Aorta (tissue), 5 donors: ENCODE data around the gene AMZ1. TPM values are rescaled to one million over a fixed set of nuclear protein-coding genes. Genes with fewer than 3 reads are reported as not detected.

Experiments used
- ATAC-seq: fragments of 200-7000 bp; cut with Tn5 transposase; one replicate; pipeline ENCODE4 v1.9.1; 2022; ENCODE audit warnings: moderate library complexity; ENCODE audit not compliant: low FRiP score
- DNase-seq, 2 donors: peaks; one replicate each; pipeline ENCODE4 v3.0.0-alpha.2; 2020
- H3K27ac ChIP-seq, 2 donors: one replicate each; pipeline ENCODE4 v1.5.1; 2013; ENCODE audit warnings: low read length in 2 of 2, mild to moderate bottlenecking in 2 of 2, moderate library complexity in 2 of 2, control low read depth in 1 of 2, inconsistent platforms in 1 of 2, low read depth in 1 of 2
- H3K27me3 ChIP-seq, 2 donors: one replicate each; pipeline ENCODE4 v1.6.1; 2013; ENCODE audit warnings: control low read depth in 1 of 2, low read length in 1 of 2, mild to moderate bottlenecking in 1 of 2, moderate library complexity in 1 of 2; ENCODE audit not compliant: insufficient read depth in 2 of 2, control insufficient read depth in 1 of 2
- H3K36me3 ChIP-seq, 2 donors: one replicate each; pipeline ENCODE4 v1.6.1; 2013; ENCODE audit warnings: control low read depth in 1 of 2, low read length in 1 of 2, mild to moderate bottlenecking in 1 of 2; ENCODE audit not compliant: insufficient read depth in 2 of 2, control insufficient read depth in 1 of 2
- H3K4me1 ChIP-seq, 2 donors: one replicate each; pipeline ENCODE4 v1.6.1; 2013; ENCODE audit warnings: low read length in 2 of 2, control low read depth in 1 of 2, mild to moderate bottlenecking in 1 of 2, moderate library complexity in 1 of 2; ENCODE audit not compliant: insufficient read depth in 2 of 2, control insufficient read depth in 1 of 2
- H3K4me3 ChIP-seq, 2 donors: one replicate each; pipeline ENCODE4 v1.5.1; 2013; ENCODE audit warnings: low read length in 2 of 2, control low read depth in 1 of 2, mild to moderate bottlenecking in 1 of 2
- H3K9me3 ChIP-seq: one replicate; pipeline ENCODE4 v1.6.1; 2013; ENCODE audit warnings: mild to moderate bottlenecking, low read length; ENCODE audit not compliant: control insufficient read depth
- WGBS, 2 donors: extraction: QIAGEN DNeasy Blood & Tissue Kit; methylation state at CpG; one replicate each; pipeline ENCODE4 v1.1.7; 2013; 5-methylcytosine and 5-hydroxymethylcytosine counted together
- intact Hi-C, 2 donors: fragments of 100-400 bp; cut with DNase I; formaldehyde crosslinking; loops; one replicate each; pipeline versions ENCODE4 v1.14.2 to v1.15.0; 2022
- polyA plus RNA-seq, 2 donors: library from polyadenylated mRNA; stranded (reverse); fragments of 200-250 nt; gene quantifications; one replicate each; pipeline ENCODE4 v1.2.3, GENCODE V29; 2013
- total RNA-seq, 2 donors: library from RNA; stranded (reverse); fragmentation: NEBNext Ultra II Directional; extraction: Animal tissue kit (Norgen Biotek cat#: 25700); gene quantifications; one replicate each; pipeline ENCODE4 v1.2.1, GENCODE V29; 2021
- donor health status: healthy with polysubstance abuse.
- donor health status: Bipolar disorder and iron deficiency.
- donor health status: DM: no; HTN: no; CAD: no.
- donor health status: DM: no; HTN: no; CAD: no.
- donor health status: DM: yes; HTN: yes; CAD: no.

The AMZ1 gene
- total and polyA plus RNA-seq, 4 donors: 0.13 to 2.0 (median 1.1) TPM; not detected in 1

GRCh38 chr7:2708547-2709310 is 20.7 kb downstream of the AMZ1 start:
- 91 to 93% methylated on average over 20 of the region's 20 CpGs for WGBS, 2 donors
- no peaks in the 10 kb centered on the region for H3K27me3 ChIP-seq
- H3K27ac ChIP-seq: no peak overlapping the region
- H3K36me3 ChIP-seq: no peaks in the 10 kb centered on the region
- no peaks in the 10 kb centered on the region for H3K4me1 ChIP-seq
- intact Hi-C loops: no loop called here
- DNase-seq: no peak
- no peak overlapping the region for H3K4me3 ChIP-seq
- no peaks in the 10 kb centered on the region for H3K9me3 ChIP-seq
- ATAC-seq: no peak

- H3K4me3 ChIP-seq: no peak overlapping the region
- intact Hi-C loops: no loop called here
Observed at GRCh38 chr7:2709553-2710285, 21.7 kb downstream of the AMZ1 start.

GRCh38 chr7:2710286-2710655 is 22.3 kb downstream of the AMZ1 start:
- Histone ChIP-seq H3K4me1 (no peaks in the 10 kb centered on the region), H3K27me3 (no peaks in the 10 kb centered on the region), H3K36me3 (no peaks in the 10 kb centered on the region), H3K9me3 (no peaks in the 10 kb centered on the region), H3K27ac (no peak overlapping the region), H3K4me3 (no peak overlapping the region)
- WGBS, 2 donors: 85 to 94% methylated on average over 11 of the region's 11 CpGs
- DNase-seq (no peak), ATAC-seq (no peak)
- intact Hi-C loops: no loop called here

More at GRCh38 chr7:2709553-2710285, 21.7 kb downstream of the AMZ1 start:
- no peaks in the 10 kb centered on the region for H3K27me3 ChIP-seq
- ATAC-seq (peak; percentile 74), DNase-seq (peak; percentile 73 to 88)
- H3K36me3 ChIP-seq: no peaks in the 10 kb centered on the region
- H3K4me1 ChIP-seq: no peaks in the 10 kb centered on the region
- WGBS, 2 donors: 51 to 53% methylated on average over 35 of the region's 35 CpGs
- no peak overlapping the region for H3K27ac ChIP-seq
- H3K9me3 ChIP-seq: no peaks in the 10 kb centered on the region

GRCh38 chr7:2710901-2711551 is 23.0 kb downstream of the AMZ1 start:
- H3K4me1 ChIP-seq: no peaks in the 10 kb centered on the region
- no peak for ATAC-seq
- 47 to 54% methylated on average over 4 of the region's 4 CpGs for WGBS, 2 donors
- H3K27me3 ChIP-seq: no peaks in the 10 kb centered on the region
- H3K27ac ChIP-seq: no peak overlapping the region
- no peak overlapping the region for H3K4me3 ChIP-seq
- no peaks in the 10 kb centered on the region for H3K9me3 ChIP-seq
- intact Hi-C loops: no loop called here
- DNase-seq: no peak
- no peaks in the 10 kb centered on the region for H3K36me3 ChIP-seq

GRCh38 chr7:2711895-2712675 is 24.1 kb downstream of the AMZ1 start:
- Histone ChIP-seq H3K27me3 (no peaks in the 10 kb centered on the region), H3K27ac (no peak overlapping the region), H3K36me3 (no peaks in the 10 kb centered on the region), H3K9me3 (no peaks in the 10 kb centered on the region), H3K4me3 (no peak overlapping the region), H3K4me1 (no peaks in the 10 kb centered on the region)
- intact Hi-C loops: no loop called here
- ATAC-seq (no peak), DNase-seq (no peak)
- WGBS, 2 donors: 87 to 93% methylated on average over 23 to 25 of the region's 25 CpGs

DNA sequence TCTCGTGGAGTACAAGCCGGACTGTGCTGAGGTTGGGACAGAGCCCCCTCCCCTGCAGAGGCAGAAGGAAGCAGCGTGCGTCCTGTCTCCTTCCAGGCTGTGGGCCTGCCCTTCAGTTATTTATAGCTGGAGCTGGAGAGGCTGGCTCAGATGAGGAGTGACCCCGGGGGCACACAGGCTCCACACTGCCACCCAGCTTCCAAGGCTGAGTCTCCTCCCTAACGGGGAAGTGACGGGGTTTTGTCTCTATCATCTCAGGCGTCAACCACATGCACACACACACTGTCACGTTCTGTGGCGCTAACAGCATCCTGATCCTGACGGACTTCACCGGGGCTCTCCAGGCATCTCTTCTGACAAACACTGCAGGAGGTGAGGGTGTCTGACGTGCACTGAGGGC is 25.4 kb downstream of the AMZ1 start:
- intact Hi-C loops: no loop called here
- Histone ChIP-seq H3K27ac (no peak overlapping the region), H3K27me3 (no peaks in the 10 kb centered on the region), H3K4me3 (no peak overlapping the region), H3K36me3 (no peaks in the 10 kb centered on the region), H3K9me3 (no peaks in the 10 kb centered on the region), H3K4me1 (no peaks in the 10 kb centered on the region)
- ATAC-seq: no peak
- 83 to 85% methylated on average over 13 of the region's 13 CpGs for WGBS, 2 donors
- no peak for DNase-seq

DNA sequence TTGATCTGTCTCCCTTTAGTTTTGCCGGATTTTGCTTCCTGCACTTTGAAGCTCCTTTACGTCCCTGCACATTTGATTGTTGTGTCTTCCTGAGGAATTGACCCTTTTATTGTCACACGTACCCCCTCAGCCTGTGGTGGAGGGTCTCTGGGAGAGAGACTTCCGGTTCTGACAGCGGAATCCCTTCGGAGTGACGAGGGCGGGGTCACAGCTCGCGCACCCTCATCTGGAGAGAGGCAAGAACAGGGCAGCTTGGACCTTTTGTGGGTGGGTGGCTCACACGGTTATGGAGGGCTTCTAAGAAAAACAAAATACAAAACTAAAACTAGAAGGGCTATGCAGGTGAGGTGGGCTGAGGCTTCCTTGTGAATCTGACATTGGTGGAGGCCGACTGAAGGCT is 26.0 kb downstream of the AMZ1 start:
- Histone ChIP-seq H3K27me3 (no peaks in the 10 kb centered on the region), H3K4me1 (no peaks in the 10 kb centered on the region), H3K36me3 (no peaks in the 10 kb centered on the region), H3K4me3 (no peak overlapping the region), H3K9me3 (no peaks in the 10 kb centered on the region), H3K27ac (no peak overlapping the region)
- intact Hi-C loops: no loop called here
- ATAC-seq (no peak), DNase-seq (no peak)
- WGBS, 2 donors: 92% methylated on average over 12 of the region's 12 CpGs

DNA sequence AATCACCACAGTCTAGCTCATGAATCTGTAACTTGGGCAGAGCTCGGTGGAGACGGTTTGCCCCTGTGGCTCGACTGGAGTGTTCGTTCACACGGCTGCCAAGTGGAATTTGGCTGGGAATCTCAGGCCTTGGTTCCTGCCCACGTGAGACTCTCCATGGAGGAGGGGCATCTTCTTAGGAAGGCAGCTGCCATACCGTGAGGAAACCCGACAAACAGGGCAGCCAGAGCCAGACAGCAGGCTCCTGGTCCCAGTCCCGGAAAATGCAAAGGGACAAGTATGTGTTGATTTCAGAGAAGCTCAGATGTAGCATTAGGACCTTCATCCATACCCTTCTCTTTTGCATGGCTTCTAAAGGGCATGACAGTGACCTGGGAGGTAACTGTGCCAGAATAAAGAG is 26.6 kb downstream of the AMZ1 start:
- Histone ChIP-seq H3K27ac (no peak overlapping the region), H3K4me1 (no peaks in the 10 kb centered on the region), H3K36me3 (no peaks in the 10 kb centered on the region), H3K4me3 (no peak overlapping the region), H3K27me3 (no peaks in the 10 kb centered on the region), H3K9me3 (no peaks in the 10 kb centered on the region)
- ATAC-seq (no peak), DNase-seq (no peak)
- intact Hi-C loops: no loop called here
- 85 to 87% methylated on average over 9 of the region's 9 CpGs for WGBS, 2 donors
